Measurements from ENCODE around the gene DPP10.
"Not testable (repeated sequence)": the region's sequence is repeated elsewhere in the genome, so short reads cannot be mapped to it uniquely, and the experiment has no call there.

DPP10 gene

GRCh38 chr2:115034801-115035200 lies 592.4 kb downstream of the DPP10 start:
- DNase-seq, result no peak

DNA sequence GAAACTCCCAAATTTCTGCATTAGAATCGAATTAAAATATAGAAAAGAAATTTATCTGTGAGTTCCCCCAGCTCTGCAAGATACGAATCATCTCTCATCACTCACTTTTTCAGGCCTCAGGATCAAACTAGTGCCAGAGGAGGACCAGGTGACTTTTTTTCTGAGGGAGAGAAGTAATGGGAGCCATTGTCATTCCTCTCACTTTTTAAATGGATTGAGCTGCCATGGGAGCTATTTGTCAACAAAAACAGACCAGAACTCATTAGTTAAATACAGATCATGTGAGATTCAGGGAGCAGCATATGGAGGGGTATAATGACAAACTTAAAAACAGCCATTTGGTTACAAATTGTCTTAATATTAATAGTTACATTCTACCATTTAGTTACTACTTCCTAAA lies 594.4 kb downstream of the DPP10 start:
- no peak for DNase-seq

GRCh38 chr2:115057473-115057872 lies 615.0 kb downstream of the DPP10 start:
- no peak for DNase-seq

DNA sequence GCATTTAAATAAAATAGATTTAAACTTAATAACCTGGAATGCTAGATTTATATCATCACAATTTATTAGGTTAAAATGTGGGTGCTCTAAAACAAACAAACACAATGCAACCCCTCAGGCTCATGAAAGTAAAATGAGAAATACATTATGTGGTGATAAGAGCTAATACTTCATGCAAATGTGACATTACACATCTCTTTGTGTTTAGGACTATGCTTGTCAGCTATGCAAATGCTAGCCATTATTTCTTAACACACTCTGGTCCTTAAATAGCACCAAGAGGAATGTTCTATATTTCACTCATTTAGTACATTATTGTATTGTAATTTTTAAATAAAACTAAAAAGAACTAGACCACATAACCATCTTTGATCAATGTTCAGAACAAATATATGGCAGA lies 627.6 kb downstream of the DPP10 start:
- no peak for DNase-seq

DNA sequence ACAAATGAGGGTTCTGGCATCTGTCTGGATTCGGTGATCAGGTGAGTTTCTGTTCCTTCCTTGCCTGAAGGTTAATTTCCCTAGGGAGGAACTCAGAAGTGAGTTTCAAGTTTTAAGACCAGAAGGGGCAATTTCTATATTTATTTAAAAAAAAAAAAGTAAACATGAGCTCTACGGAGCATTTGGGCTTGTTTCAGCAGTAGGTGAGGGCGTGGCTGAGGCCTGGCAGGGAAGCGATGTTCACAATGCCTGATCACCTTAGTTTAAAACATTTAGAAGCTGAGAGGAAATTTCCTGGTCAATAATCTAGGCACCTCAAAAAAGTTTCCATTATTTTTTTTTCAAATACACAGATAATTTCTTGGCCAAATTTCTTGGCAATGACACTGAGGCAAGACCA lies 629.1 kb downstream of the DPP10 start:
- DNase-seq, result no peak

- no peak for DNase-seq
These were observed 633.4 kb downstream of the DPP10 start for GRCh38 chr2:115075800-115076199.

- DNase-seq, result no peak
These were observed 635.2 kb downstream of the DPP10 start for GRCh38 chr2:115077626-115078025.

- DNase-seq, result no peak
These were observed 640.8 kb downstream of the DPP10 start for GRCh38 chr2:115083225-115083624.

DNA sequence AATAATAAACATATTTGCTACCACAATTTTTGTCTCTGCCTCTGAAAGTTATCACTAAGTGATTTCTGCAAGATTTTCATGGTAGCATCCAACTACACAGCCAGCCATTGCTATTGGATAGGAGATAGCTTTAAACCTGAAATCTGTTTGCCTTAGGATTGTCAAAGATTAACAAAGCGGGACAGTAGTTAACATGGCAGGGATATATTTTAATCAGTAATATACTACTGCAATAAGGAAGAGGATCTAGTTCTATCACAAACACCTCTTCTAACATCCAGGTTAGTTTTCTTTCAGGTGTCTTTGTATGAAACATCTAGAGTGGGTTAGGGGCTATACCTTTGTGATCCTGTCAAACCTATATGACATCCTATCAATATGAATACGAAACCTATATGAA lies 641.3 kb downstream of the DPP10 start:
- DNase-seq, result no peak

- no peak for DNase-seq
These were observed 642.0 kb downstream of the DPP10 start for GRCh38 chr2:115084446-115084845.

- not testable (repeated sequence) for DNase-seq
These were observed 643.7 kb downstream of the DPP10 start for GRCh38 chr2:115086051-115086620.

DNA sequence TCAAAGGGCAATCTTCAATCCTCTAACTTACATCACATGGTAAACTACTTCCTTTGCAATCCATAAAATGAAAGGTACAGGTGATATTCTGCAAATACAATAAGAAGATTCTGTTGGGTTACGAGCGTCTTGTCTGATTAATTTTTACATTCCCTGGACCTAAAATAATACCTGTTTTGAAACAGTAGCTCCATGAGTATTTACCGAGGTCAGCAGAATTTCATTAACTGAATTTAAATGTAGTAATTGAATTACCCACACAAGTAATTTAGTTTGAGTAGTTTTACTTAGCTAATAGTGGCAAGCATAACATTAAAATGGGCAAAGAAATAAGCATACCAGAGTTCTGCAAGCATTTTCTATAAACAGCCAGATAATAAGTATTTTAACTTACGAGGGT lies 652.0 kb downstream of the DPP10 start:
- no peak for DNase-seq

GRCh38 chr2:115105966-115106365 lies 663.5 kb downstream of the DPP10 start:
- DNase-seq, result no peak

DNA sequence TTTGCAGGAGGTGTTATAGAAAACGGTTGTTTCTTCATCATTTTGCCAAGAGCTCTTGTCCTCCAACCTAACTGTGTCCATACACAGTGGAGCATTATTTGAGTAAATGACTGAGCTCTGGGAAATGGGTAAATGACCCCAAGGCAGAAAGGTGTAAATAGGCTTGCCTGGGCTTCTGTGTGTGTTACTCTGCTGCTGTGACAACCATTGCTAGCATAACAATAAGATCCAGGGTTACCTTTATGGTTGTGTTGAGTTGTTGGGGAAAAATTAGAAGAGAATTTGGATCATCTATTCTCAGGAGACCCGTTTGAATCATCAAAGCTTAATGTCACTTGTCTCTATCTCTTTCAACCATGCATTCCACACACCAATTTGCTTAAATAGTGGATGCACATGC lies 672.7 kb downstream of the DPP10 start:
- DNase-seq, result no peak

- DNase-seq, result no peak
These were observed 675.9 kb downstream of the DPP10 start for GRCh38 chr2:115118306-115118705.

GRCh38 chr2:115119086-115119485 lies 676.6 kb downstream of the DPP10 start:
- no peak for DNase-seq

GRCh38 chr2:115122701-115123100 lies 680.3 kb downstream of the DPP10 start:
- no peak for DNase-seq

DNA sequence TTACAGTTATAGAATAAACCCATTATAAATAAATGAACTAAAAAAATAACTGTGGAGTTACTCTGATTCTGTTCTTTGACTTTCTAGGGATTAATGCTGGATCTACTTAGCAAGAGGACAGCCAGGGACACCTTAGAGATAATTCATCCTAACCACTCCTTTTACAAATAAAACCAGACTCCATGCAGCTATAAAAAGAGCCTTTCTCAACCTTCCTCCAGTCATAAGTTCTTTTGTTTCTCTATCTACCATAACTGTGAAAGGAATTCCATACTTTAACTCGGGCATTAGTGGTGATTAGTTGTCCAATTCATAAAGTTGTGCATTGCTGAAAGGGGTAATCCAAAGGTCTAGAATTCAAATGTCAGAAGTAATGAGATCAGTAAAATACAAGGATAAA lies 682.4 kb downstream of the DPP10 start:
- no peak for DNase-seq

- no peak for DNase-seq
These were observed 687.1 kb downstream of the DPP10 start for GRCh38 chr2:115129536-115129935.

GRCh38 chr2:115160531-115161080 lies 718.2 kb downstream of the DPP10 start:
- DNase-seq, result no peak

GRCh38 chr2:115161081-115161770 lies 718.8 kb downstream of the DPP10 start:
- DNase-seq, result no peak

- no peak for DNase-seq
These were observed 719.5 kb downstream of the DPP10 start for GRCh38 chr2:115161771-115162493.

DNA sequence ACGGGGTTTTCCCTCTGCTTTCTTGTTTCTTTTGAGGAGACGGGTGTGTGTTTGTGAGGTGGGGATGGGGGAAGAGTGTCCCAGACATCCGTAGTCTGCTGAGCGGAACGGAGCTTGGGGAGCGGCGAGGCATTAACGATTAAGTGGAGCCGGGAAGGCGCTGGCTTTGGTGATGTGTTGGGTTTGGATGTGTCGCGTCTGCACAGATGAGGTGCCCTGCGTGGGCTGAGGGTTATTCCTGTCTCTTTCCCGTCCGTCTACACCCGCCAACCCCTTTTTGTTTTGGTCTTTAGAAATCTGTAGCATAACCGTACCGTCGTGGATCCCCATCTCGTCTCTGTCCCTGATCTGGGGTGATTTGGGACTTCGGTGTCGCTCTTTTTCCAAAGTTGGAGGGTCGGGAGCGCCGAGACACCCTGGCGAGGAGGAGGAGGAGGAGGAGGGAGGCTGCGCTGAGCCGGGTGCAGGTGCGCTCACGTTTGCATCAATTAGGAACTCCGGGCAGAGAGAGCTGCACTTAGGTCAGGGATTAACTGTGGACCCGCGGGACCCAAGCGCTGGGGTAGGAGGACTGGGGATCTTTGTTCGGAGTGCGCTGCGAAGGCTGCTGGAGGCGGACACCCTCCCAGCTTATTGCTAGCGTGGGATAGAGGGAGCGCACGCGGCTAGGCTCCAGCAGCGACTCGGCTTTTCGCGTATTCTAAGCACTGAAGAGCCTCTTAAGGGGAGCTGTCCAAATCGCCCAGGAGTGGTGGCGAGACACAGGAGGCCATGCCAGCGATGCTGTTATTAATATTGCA lies 720.3 kb downstream of the DPP10 start:
- DNase-seq, result no peak

All from activated CD4-positive, alpha-beta T cell treated with anti-CD3 and anti-CD28 coated beads, Interleukin-10, Interleukin-2, amounts not matched to agents 100 ng/mL and 50 ng/mL, durations not matched to agents 16 hours and 8 hours (primary cell).